Fibroblast of villous mesenchyme (primary cell): Measurements from ENCODE around the gene RBCK1. TPM values are rescaled to one million over a fixed set of nuclear protein-coding genes. Genes with fewer than 3 reads are reported as not detected.

Experiments used
- DNase-seq: peaks from one replicate; pipeline ENCODE4 v3.0.0-alpha.2; 2010; ENCODE audit warnings: low read depth
- H3K4me3 ChIP-seq: 2 replicates; pipeline ENCODE4 v1.5.1; 2011; ENCODE audit warnings: low read depth, mild to moderate bottlenecking, low read length
- total RNA-seq: library from RNA; depleted of rRNA; stranded (reverse); fragments of >200 nt; gene quantifications from 2 replicates; pipeline ENCODE4 v1.2.3, GENCODE V29; 2012
- TF ChIP-seq, protein P1 (sequence below): IDR thresholded peaks from 2 replicates; pipeline ENCODE4 v1.5.1; 2012; ENCODE audit warnings: low read depth, mild to moderate bottlenecking, low read length; ENCODE audit not compliant: insufficient read depth

Gene RBCK1
- total RNA-seq, 1 donor, result 59.2 TPM

DNA sequence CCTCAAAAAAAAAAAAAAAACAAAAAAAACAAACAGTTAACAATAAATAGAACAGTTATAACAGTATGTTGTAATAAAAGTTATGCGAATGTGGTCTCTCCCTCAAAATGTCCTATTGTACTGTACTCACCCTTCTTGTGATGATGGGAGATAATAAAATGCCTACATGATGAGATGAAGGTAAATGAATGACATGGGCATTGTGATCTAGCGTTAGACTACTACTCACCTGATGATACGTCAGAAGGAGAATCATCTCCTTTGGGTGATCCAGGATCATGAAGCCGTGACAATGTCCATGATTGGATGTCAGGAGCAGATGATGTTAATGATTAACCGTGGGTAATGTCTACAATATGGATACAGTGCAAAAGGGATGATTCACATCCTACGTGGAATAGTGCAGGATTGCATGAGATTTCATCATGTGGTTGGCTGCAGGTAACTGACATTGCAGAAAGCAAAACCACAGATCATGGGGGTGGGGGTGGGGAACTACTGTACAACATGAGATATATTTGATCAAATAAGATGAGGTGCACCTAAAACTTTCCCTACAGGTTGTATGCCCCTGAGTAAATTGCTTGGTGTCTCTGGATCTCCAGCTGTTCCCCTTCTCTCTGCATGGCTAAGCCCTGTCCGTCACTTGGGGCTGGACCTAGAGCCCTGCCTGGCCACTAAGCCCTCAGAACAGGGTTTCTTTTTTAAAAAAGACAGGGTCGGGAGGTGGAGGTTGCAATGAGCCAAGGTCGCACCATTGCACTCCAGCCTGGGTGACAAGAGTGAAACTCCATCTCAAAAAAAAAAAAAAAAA lies 6.2 kb upstream of the RBCK1 start:
- peak; percentile 74 for DNase-seq
- no peak overlapping the region for H3K4me3 ChIP-seq
- TF ChIP-seq, protein P1, sequence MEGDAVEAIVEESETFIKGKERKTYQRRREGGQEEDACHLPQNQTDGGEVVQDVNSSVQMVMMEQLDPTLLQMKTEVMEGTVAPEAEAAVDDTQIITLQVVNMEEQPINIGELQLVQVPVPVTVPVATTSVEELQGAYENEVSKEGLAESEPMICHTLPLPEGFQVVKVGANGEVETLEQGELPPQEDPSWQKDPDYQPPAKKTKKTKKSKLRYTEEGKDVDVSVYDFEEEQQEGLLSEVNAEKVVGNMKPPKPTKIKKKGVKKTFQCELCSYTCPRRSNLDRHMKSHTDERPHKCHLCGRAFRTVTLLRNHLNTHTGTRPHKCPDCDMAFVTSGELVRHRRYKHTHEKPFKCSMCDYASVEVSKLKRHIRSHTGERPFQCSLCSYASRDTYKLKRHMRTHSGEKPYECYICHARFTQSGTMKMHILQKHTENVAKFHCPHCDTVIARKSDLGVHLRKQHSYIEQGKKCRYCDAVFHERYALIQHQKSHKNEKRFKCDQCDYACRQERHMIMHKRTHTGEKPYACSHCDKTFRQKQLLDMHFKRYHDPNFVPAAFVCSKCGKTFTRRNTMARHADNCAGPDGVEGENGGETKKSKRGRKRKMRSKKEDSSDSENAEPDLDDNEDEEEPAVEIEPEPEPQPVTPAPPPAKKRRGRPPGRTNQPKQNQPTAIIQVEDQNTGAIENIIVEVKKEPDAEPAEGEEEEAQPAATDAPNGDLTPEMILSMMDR, result no peak

DNA sequence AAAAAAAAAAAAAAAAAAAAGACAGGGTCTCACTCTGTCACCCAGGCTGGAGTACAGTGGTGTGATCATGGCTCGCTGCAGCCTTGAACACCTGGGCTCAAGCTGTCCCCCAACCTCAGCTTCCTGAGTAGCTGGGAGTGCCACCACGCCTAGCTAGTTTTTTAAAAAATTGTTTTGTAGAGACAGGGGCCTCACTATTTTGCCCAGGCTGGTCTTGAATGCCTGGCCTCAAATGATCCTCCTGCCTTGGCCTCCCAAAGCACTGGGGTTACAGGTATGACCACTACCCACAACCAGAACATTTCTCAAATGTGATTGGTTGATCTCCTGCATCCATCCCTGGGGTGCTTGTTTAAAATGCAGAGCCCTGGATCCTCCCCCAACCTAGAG lies 5.6 kb upstream of the RBCK1 start:
- TF ChIP-seq, protein P1, result no peak
- DNase-seq, result no peak
- no peak overlapping the region for H3K4me3 ChIP-seq

DNA sequence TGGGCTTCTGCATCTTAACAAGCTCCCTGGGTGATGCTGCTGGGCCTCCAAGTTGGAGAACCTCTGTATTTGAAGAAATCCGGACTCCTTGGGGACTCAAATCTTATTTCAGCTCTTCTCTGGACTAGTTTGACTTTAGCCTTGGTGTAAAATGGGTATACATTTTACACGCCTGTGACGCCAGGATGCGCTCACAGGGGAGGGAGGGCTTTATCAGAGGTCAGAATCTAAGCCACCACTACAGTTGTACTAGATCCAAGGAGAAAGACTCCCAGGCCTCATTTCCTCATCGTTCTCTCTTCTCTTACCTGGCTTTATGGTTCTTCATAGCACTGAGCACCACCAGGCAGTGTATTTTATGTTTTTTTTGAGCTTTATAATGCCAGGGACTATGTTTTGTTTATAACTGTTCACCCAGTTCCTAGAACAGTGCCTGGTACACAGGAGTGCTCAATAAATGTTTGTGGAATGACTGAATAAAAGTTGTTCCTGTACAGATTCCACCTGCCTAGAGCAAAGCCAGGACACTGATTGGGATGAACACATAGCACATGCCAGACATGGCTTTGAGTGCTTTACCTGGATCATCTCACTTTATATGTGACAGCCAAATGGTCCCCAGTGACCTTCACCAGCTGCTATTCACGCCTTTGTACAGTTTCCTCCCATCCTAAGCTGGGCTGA lies 5.1 kb upstream of the RBCK1 start:
- DNase-seq, result no peak
- TF ChIP-seq, protein P1, result no peak
- H3K4me3 ChIP-seq, result no peak overlapping the region

DNA sequence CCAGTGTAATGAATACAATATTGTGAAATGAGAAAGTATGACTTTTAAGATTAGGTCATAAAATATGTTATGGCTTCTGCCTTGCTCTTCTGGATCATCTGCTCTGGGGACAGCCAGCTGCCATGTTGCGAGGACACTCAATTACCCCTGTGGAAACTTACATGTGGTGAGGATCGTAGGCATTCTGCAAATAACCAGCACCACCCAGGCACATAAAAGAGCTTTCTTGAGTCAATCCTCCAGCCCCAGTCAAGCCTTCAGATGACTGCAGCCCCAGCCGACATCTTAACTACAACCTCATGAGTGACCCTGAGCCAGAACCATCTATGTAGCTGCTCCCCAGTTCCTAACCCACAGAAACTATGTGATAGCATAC lies 4.5 kb upstream of the RBCK1 start:
- no peak overlapping the region for H3K4me3 ChIP-seq
- no peak for DNase-seq
- TF ChIP-seq, protein P1, result no peak

DNA sequence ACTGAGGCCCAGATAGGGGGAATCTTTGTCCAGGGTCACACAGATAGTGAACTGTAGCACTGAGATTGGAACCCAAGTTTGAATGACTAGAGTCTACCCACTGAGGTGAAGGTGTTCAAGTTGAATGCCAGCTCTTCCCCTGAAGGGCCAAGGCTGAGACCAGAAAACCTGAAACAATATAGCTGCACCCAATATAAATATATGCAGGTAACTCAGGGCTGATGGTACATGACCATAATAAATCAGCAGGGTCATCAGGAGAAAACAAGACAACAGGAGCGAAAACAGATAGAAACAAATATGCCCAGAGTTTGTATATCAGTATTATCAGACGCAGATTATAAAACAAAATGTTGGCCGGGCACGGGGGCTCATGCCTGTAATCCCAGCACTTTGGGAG lies 4.0 kb upstream of the RBCK1 start:
- TF ChIP-seq, protein P1, result no peak
- no peak overlapping the region for H3K4me3 ChIP-seq
- DNase-seq, result no peak

DNA sequence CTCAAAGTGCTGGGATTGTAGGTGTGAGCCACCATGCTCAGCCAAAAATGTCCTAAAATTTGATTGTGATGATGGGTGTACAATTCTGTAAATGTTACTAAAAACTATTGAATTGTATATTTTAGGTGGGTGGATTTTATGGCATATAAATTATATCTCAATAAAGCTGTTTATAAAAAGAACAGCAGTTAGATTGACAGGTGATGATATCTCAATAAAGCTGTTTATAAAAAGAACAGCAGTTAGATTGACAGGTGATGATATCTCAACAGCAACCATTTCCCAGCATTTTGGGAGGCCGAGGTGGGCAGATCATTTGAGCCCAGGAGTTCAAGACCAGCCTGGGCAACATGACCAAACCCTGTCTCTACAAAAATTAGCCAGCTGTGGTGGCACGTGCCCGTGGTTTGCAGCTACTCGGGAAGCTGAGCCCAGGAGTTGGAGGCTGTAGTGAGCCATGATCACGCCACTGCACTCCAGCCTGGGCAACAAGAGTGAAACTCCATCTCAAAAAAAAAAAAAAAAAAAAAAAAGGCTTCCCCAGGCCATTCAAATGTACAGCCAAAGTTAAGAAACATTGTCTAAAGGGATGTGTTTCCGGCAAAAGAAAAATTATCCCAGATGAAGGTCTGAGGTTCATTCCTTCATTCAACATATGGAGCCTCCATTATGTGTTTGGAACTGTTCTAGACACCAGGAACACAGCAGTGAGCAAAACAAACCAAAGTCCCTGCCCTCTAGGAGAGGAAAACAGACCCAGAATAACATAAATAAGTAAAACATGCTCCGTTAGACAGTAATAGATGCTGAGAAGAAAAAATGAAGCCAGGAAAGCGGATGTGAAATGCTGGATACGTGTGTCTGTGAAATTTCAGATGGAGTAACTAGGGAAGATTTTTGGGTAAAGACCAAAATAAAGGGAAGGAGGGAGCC lies 1.6 kb upstream of the RBCK1 start:
- DNase-seq, result no peak
- H3K4me3 ChIP-seq, result no peak overlapping the region
- TF ChIP-seq, protein P1, result no peak
